HEK293T (cell line): ENCODE data around the gene FBN1.

Experiments used
- HDGF ChIP-seq: fragments of 450-650 bp; IDR thresholded peaks from 2 replicates; pipeline ENCODE4 v1.6.1; 2017; ENCODE audit warnings: antibody characterized with exemption, borderline replicate concordance
- NFRKB ChIP-seq: fragments of 450-650 bp; IDR thresholded peaks from 2 replicates; pipeline ENCODE4 v1.6.1; 2016; ENCODE audit warnings: mild to moderate bottlenecking, moderate library complexity
- SP1 ChIP-seq: fragments of 450-650 bp; IDR thresholded peaks from 2 replicates; pipeline ENCODE4 v1.6.1; 2017

- no peak for TF ChIP-seq HDGF
- no peak for TF ChIP-seq SP1
- no peak for TF ChIP-seq NFRKB
These were observed 146.7 kb downstream of the FBN1 start for GRCh38 chr15:48498828-48499227.
